Neural progenitor cell (in vitro differentiated cells): ENCODE measurements around the gene FAM89B. TPM values are rescaled to one million over a fixed set of nuclear protein-coding genes. Genes with fewer than 3 reads are reported as not detected.

Experiments
- DNase-seq: peaks from one replicate; pipeline ENCODE4 v3.0.0-alpha.2; 2016; ENCODE audit warnings: low spot score
- H2AFZ ChIP-seq: fragments of 200-600 bp; sonication (generic); replicated peaks from 2 replicates; pipeline ENCODE4 v1.6.1; 2016; ENCODE audit warnings: antibody characterized with exemption
- H3F3A ChIP-seq: fragments of 200-600 bp; sonication (generic); 2 replicates; pipeline ENCODE4 v1.6.1; 2016; ENCODE audit warnings: antibody characterized with exemption, low read depth
- H3K27ac ChIP-seq: fragments of 200-600 bp; sonication (generic); 2 replicates; pipeline ENCODE4 v1.5.1; 2016; ENCODE audit warnings: mild to moderate bottlenecking
- H3K27me3 ChIP-seq: fragments of 200-600 bp; sonication (generic); 2 replicates; pipeline ENCODE4 v1.6.1; 2016; ENCODE audit warnings: mild to moderate bottlenecking, moderate library complexity
- H3K36me3 ChIP-seq: fragments of 200-600 bp; sonication (generic); 2 replicates; pipeline ENCODE4 v1.5.1; 2016
- H3K4me1 ChIP-seq: fragments of 200-600 bp; sonication (generic); 2 replicates; pipeline ENCODE4 v1.6.1; 2016; ENCODE audit warnings: mixed run types
- H3K4me2 ChIP-seq: fragments of 200-600 bp; sonication (generic); 2 replicates; pipeline ENCODE4 v1.6.1; 2016
- H3K4me3 ChIP-seq: fragments of 200-600 bp; sonication (generic); 2 replicates; pipeline ENCODE4 v1.5.1; 2016
- H3K79me2 ChIP-seq: fragments of 200-600 bp; sonication (generic); 2 replicates; pipeline ENCODE4 v1.6.1; 2016; ENCODE audit warnings: low read depth
- H3K9ac ChIP-seq: fragments of 200-600 bp; sonication (generic); 2 replicates; pipeline ENCODE4 v1.6.1; 2016
- H3K9me3 ChIP-seq: fragments of 200-600 bp; sonication (generic); 2 replicates; pipeline ENCODE4 v1.5.1; 2016; ENCODE audit warnings: low read depth
- H4K20me1 ChIP-seq: fragments of 200-600 bp; sonication (generic); 2 replicates; pipeline ENCODE4 v1.6.1; 2016; ENCODE audit warnings: low read depth
- H3K27ac Mint-ChIP-seq: 3 replicates; pipeline ENCODE4 v1.8.0; 2021; ENCODE audit warnings: mixed read lengths
- H3K27me3 Mint-ChIP-seq: 2 replicates; pipeline ENCODE4 v1.8.0; 2022; ENCODE audit warnings: low read depth, mild to moderate bottlenecking, inconsistent platforms, moderate library complexity, mixed read lengths; ENCODE audit not compliant: insufficient read depth
- H3K36me3 Mint-ChIP-seq: 3 replicates; pipeline ENCODE4 v1.8.0; 2021; ENCODE audit warnings: mixed read lengths
- H3K4me1 Mint-ChIP-seq: 3 replicates; pipeline ENCODE4 v1.8.0; 2021; ENCODE audit warnings: mixed read lengths
- H3K4me3 Mint-ChIP-seq: 3 replicates; pipeline ENCODE4 v1.8.0; 2021; ENCODE audit warnings: mild to moderate bottlenecking, moderate library complexity, mixed read lengths
- H3K9me3 Mint-ChIP-seq: 3 replicates; pipeline ENCODE4 v1.8.0; 2020; ENCODE audit warnings: mixed read lengths
- CTCF ChIP-seq: fragments of 200-600 bp; sonication (generic); IDR thresholded peaks from 2 replicates; pipeline ENCODE4 v1.5.1; 2017; ENCODE audit warnings: antibody characterized with exemption, mild to moderate bottlenecking
- EZH2 ChIP-seq: fragments of 200-600 bp; sonication (generic); IDR thresholded peaks from 2 replicates; pipeline ENCODE4 v1.6.1; 2017; ENCODE audit warnings: antibody characterized with exemption, mild to moderate bottlenecking, moderate library complexity
- EZH2phosphoT487 ChIP-seq: fragments of 200-600 bp; sonication (generic); IDR thresholded peaks from 2 replicates; pipeline ENCODE4 v1.6.1; 2017; ENCODE audit warnings: antibody characterized with exemption
- total RNA-seq: library from RNA; depleted of rRNA; stranded (reverse); fragments of >200 nt; gene quantifications from 2 replicates; pipeline ENCODE4 v1.2.3, GENCODE V29; 2015; ENCODE audit warnings: low replicate concordance

FAM89B gene
- total RNA-seq, 1 donor from 2014 or later = 11.7 TPM

GRCh38 chr11:65571940-65572339 lies 398 bp upstream of the FAM89B start:
- peak; percentile 51 for TF ChIP-seq CTCF
- TF ChIP-seq EZH2 = no peak
- TF ChIP-seq EZH2phosphoT487 = no peak
- Mint-ChIP-seq H3K27me3 (peaks cover 25% of the 10 kb centered on the region), H3K36me3 (peaks cover 13% of the 10 kb centered on the region), H3K27ac (no peak overlapping the region), H3K4me3 (peak overlapping the region; percentile 90), H3K4me1 (peaks cover 56% of the 10 kb centered on the region), H3K9me3 (no peaks in the 10 kb centered on the region)
- Histone ChIP-seq H3K9me3 (no peaks in the 10 kb centered on the region), H3K4me1 (peaks cover 27% of the 10 kb centered on the region), H3K36me3 (no peaks in the 10 kb centered on the region), H3K9ac (no peak overlapping the region), H4K20me1 (peaks cover 52% of the 10 kb centered on the region), H3F3A (peaks cover 72% of the 10 kb centered on the region), H3K79me2 (peaks cover 40% of the 10 kb centered on the region), H3K27me3 (peaks cover 32% of the 10 kb centered on the region), H3K4me3 (peak overlapping the region; percentile 65), H3K4me2 (peak overlapping the region; percentile 97), H2AFZ (no peak overlapping the region), H3K27ac (no peak overlapping the region)
- DNase-seq = peak; percentile 86

GRCh38 chr11:65573391-65574079 lies 1.2 kb downstream of the FAM89B start:
- Histone ChIP-seq H3K4me1 (peaks cover 27% of the 10 kb centered on the region), H3K36me3 (no peaks in the 10 kb centered on the region), H3K4me2 (peak overlapping the region; percentile 97), H3K79me2 (peaks cover 31% of the 10 kb centered on the region), H4K20me1 (peaks cover 56% of the 10 kb centered on the region), H2AFZ (no peak overlapping the region), H3K27me3 (peaks cover 48% of the 10 kb centered on the region), H3K27ac (no peak overlapping the region), H3K9ac (no peak overlapping the region), H3F3A (peaks cover 71% of the 10 kb centered on the region), H3K4me3 (peak overlapping the region; percentile 65), H3K9me3 (no peaks in the 10 kb centered on the region)
- H3K9me3 Mint-ChIP-seq = no peaks in the 10 kb centered on the region
- H3K36me3 Mint-ChIP-seq = peaks cover 10% of the 10 kb centered on the region
- peak overlapping the region; percentile 86 for H3K4me3 Mint-ChIP-seq
- H3K27ac Mint-ChIP-seq = no peak overlapping the region
- peaks cover 59% of the 10 kb centered on the region for H3K4me1 Mint-ChIP-seq
- TF ChIP-seq EZH2 = no peak
- no peak for TF ChIP-seq EZH2phosphoT487
- no peak for TF ChIP-seq CTCF
- peaks cover 27% of the 10 kb centered on the region for H3K27me3 Mint-ChIP-seq
- no peak for DNase-seq

- H3K4me1 Mint-ChIP-seq = peaks cover 52% of the 10 kb centered on the region
- TF ChIP-seq EZH2phosphoT487 (peak; percentile 48), CTCF (peak; percentile 78), EZH2 (no peak)
- H3K4me1 ChIP-seq = peaks cover 22% of the 10 kb centered on the region
These were observed 1.9 kb downstream of the FAM89B start for GRCh38 chr11:65574109-65574810.

More at GRCh38 chr11:65574109-65574810, 1.9 kb downstream of the FAM89B start:
- H3K9me3 ChIP-seq = no peaks in the 10 kb centered on the region
- H2AFZ ChIP-seq = no peak overlapping the region
- H3F3A ChIP-seq = peaks cover 63% of the 10 kb centered on the region
- Mint-ChIP-seq H3K36me3 (peaks cover 10% of the 10 kb centered on the region), H3K4me3 (peak overlapping the region; percentile 86), H3K9me3 (no peaks in the 10 kb centered on the region), H3K27me3 (peaks cover 27% of the 10 kb centered on the region), H3K27ac (no peak overlapping the region)
- H3K4me2 ChIP-seq = peak overlapping the region; percentile 97
- H3K36me3 ChIP-seq = no peaks in the 10 kb centered on the region
- H4K20me1 ChIP-seq = peaks cover 56% of the 10 kb centered on the region
- peaks cover 24% of the 10 kb centered on the region for H3K79me2 ChIP-seq
- DNase-seq = peak; percentile 94
- H3K9ac ChIP-seq = no peak overlapping the region
- peaks cover 53% of the 10 kb centered on the region for H3K27me3 ChIP-seq
- H3K27ac ChIP-seq = no peak overlapping the region
- peak overlapping the region; percentile 48 for H3K4me3 ChIP-seq
